ENCODE data around the gene NGEF. TPM values are rescaled to one million over a fixed set of nuclear protein-coding genes. Genes with fewer than 3 reads are reported as not detected.

Gene NGEF
- total RNA-seq, 8 experiments from 2014 or later = 5.3 to 47.0 (median 8.4) TPM

DNA sequence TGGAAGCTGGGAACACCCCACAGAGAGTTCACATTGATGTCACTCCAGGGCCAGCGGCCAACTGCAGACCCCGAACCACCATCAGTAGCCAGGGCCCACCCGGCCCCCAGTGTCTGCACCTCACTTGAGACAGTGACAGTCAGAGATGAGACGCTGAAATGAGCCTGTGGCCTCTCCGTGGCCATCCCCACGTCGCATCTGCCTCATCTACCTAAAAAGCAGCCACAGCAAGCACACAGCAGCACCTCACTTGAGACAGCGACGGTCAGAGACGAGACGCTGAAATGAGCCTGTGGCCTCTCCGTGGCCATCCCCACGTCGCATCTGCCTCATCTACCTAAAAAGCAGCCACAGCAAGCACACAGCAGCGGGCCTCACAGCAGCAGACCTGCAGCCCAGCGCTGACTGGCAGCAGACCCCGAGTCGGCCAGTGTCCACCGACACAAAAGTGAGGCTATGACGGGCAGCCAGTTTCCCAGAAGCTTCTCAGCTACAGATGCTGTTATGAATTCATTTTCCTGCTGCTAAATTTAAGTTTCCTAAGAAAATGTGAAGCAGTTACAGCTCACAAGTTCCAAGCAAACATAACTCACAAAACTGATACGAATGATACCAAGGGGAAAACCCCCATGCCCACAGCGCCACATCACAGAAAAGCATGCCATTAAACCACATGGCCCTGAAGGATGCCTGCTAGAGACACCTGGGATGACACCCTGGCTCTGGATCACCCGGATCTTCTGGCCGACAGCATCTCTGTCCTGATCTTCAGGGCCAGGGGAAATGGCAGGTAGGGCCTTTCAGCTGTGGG is 115.3 kb downstream of the NGEF start:
- in situ Hi-C loops (cut with MboI; ENCODE audit: low pct_unique_long_range_greater_than_20kb in 2 of 9, low sequenced_read_pairs in 9 of 9, unreplicated experiment in 9 of 9) = no loop called here
- Histone ChIP-seq H3K4me1 (replicated peaks in 1 of 2) (peaks cover 18 to 19% of the 10 kb centered on the region in 2 donors), H3K27ac (no peak overlapping the region), H3K4me3 (no peak overlapping the region)
- ATAC-seq (replicated peaks in 6 of 8) = no peak
- 75 to 100% (median 90%) methylated on average over 1 to 11 of the region's 24 CpGs for WGBS, 10 experiments

DNA sequence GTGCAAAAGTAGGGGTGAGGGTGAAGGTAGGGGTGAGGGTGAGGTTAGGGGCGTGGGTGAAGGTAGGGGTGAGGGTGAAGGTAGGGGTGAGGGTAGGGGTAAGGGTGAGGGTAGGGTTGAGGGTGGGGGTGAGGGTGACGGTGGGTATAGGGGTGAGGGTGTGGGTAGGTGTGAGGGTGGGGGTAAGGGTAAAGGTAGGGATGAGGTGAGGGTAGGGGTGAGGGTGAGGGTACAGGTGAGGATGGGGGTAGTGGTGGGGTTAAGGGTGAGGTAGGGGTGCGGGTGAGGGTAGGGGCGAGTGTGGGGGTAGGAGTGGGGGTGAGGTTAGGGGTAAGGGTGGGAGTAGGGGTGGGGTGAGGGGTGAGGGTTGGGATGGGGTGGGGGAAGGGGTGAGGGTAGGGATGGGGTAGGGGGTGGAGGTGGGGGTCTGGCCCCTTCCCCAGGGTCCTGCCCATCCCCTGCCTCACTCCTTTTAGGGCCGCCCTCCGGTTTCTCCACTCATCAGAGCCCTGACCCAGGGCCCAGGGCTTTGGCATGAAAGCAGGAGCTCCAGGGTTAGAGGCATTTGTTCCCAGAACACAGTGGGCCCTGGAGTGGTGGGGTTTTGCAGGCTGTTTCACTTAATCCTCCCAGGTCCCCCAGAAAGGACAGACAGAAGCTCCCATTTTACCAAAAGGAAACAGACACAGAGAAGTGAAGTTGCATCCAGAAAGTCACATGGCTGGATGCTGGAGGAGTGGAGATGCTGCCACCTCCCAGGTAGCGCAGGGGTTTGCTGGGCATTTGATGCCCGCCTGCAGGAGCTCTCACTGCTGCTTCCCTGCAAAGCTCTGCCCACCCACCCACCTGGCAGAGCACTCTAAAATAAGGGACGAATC is 116.1 kb downstream of the NGEF start:
- in situ Hi-C loops (cut with MboI; ENCODE audit: low pct_unique_long_range_greater_than_20kb in 2 of 9, low sequenced_read_pairs in 9 of 9, unreplicated experiment in 9 of 9) = no loop called here
- WGBS, 10 experiments = 60 to 100% (median 80%) methylated on average over 1 to 2 of the region's 9 CpGs; no CpG with 5 or more reads in 6 of the 10 experiments

DNA sequence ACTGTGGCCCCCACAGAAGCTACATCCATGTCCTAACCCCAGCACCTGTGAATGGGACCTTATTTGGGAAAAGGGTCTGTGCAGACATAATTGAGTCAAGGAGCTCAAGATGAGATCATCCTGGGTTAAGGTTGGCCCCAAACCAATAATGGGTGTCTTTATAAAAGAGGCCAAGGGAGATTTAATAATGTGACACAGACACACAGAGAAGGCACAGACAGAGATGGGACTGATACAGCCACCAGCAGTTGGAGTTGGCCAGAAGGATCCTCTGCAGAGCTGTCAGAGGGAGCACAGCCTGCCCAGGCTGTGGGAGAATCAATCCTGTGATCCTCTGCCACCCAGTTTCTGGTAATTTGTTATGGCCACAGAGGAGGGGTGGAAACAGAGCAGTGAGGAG is 116.9 kb downstream of the NGEF start:
- no peak for ATAC-seq (replicated peaks in 6 of 8)
- in situ Hi-C loops (cut with MboI; ENCODE audit: low pct_unique_long_range_greater_than_20kb in 2 of 9, low sequenced_read_pairs in 9 of 9, unreplicated experiment in 9 of 9) = no loop called here
- Histone ChIP-seq H3K27ac (no peak overlapping the region), H3K4me1 (replicated peaks in 1 of 2) (peaks cover 8 to 9% of the 10 kb centered on the region in 2 donors), H3K4me3 (no peak overlapping the region)

More for the DNA sequence above, 116.1 kb downstream of the NGEF start:
- no peak for ATAC-seq (replicated peaks in 6 of 8)
- Histone ChIP-seq H3K4me3 (no peak overlapping the region), H3K27ac (no peak overlapping the region), H3K4me1 (replicated peaks in 1 of 2) (peaks cover 14% of the 10 kb centered on the region in 2 donors)

DNA sequence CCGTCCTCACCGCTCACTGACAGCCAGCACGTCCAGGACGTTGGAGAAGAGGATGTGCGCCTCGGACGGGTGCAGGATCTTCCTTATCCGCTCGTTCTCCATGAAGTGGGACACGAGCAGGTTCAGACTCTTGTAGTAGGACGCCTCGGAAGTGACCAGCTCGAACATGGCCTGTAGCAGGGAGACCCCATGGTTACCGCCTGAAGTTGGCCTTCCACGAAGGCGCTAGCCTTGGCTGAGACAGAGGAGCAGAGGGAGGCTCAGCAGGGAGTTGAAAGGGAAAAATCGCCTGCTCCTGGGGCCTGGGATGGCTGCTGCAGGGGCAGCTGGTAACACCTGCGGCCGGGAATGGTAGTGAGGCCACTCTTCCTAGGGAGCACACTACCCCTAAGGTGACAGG is 118.3 kb downstream of the NGEF start:
- ATAC-seq (replicated peaks in 6 of 8) = no peak
- H3K4me1 ChIP-seq (replicated peaks in 1 of 2) = peaks cover 7 to 8% of the 10 kb centered on the region in 2 donors
- H3K27ac ChIP-seq = no peak overlapping the region
- H3K4me3 ChIP-seq = no peak overlapping the region
- in situ Hi-C loops (cut with MboI; ENCODE audit: low pct_unique_long_range_greater_than_20kb in 2 of 9, low sequenced_read_pairs in 9 of 9, unreplicated experiment in 9 of 9) = no loop called here
- WGBS, 10 experiments = 0 to 96% (median 84%) methylated on average over 1 to 8 of the region's 19 CpGs; no CpG with 5 or more reads in 4 of the 10 experiments

DNA sequence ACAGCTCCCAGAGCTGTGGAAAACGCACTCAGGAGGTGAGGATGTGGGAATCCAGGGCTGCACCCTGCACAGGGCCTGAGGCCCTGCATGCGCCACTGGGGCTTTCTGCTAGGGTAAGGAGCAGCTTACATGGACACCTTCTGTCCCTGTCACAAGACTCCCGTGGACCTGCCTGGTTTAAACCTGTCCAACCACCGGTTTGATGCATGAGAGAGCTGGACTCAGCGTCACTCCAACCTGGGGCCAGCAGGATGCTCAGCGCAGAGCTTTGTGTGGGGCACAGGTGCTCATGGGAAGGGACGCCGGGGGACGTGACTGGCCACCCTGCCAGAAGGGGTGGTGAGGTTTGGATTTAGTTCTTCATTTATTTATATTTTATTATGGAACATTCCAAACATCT is 118.8 kb downstream of the NGEF start:
- in situ Hi-C loops (cut with MboI; ENCODE audit: low pct_unique_long_range_greater_than_20kb in 2 of 9, low sequenced_read_pairs in 9 of 9, unreplicated experiment in 9 of 9) = no loop called here
- Histone ChIP-seq H3K4me3 (no peak overlapping the region), H3K4me1 (replicated peaks in 1 of 2) (peaks cover 7 to 8% of the 10 kb centered on the region in 2 donors), H3K27ac (peak overlapping the region in 1 of 2 donors; percentile 34)
- WGBS, 10 experiments = 60 to 92% (median 71%) methylated on average over 1 to 8 of the region's 9 CpGs; no CpG with 5 or more reads in 6 of the 10 experiments
- peak in 4 of 8 experiments; percentile 6 to 36 (median 26) for ATAC-seq (replicated peaks in 6 of 8)

DNA sequence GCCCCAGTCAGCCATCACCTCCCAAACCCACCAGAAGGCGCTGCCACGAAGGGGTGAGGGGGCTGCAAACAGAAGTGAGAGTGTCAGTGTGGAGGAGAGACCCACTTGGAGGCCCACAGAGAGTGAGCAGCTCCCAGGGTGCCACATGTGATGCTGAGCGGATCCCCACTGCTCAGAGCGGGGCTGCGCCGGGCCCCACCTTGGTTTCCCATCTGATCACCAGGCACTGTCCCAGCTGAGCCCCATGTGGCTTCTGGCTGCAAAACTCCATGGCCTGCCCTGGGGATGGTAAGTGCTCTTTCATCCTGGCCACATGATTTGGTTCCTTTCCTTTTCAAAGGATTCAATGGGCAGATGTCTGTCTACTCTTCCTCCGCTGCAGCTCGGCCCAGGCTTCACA is 119.2 kb downstream of the NGEF start:
- peaks cover 7 to 8% of the 10 kb centered on the region in 2 donors for H3K4me1 ChIP-seq (replicated peaks in 1 of 2)
- 72 to 100% (median 100%) methylated on average over 3 to 7 of the region's 8 CpGs; no CpG with 5 or more reads in 7 of the 10 experiments for WGBS, 10 experiments
- no peak overlapping the region for H3K4me3 ChIP-seq
- peak overlapping the region in 1 of 2 donors; percentile 34 for H3K27ac ChIP-seq
- peak in 3 of 8 experiments; percentile 18 to 33 (median 25) for ATAC-seq (replicated peaks in 6 of 8)
- in situ Hi-C loops (cut with MboI; ENCODE audit: low pct_unique_long_range_greater_than_20kb in 2 of 9, low sequenced_read_pairs in 9 of 9, unreplicated experiment in 9 of 9) = no loop called here

DNA sequence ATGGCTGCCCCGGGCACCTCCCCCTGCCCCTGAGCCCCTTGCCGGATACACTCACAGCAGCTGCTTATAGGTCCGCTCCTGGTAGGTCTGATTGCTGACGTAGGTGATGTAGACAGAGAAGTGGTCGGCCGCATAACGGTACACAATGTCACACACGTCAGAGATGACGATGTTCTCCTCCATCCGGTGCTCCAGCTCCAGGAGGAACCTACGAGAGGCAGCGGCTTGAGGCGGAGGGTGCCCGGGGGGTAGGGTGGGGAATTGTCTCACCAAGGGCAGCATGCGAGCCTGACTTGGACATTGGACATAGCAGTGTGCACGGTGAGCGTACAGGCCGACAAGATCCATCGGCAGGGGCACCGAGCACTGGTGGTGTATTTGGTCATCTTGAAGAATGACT is 120.2 kb downstream of the NGEF start:
- ATAC-seq (replicated peaks in 6 of 8) = no peak
- 94 to 100% methylated on average over 1 to 6 of the region's 20 CpGs; no CpG with 5 or more reads in 8 of the 10 experiments for WGBS, 10 experiments
- no peak overlapping the region for H3K27ac ChIP-seq
- in situ Hi-C loops (cut with MboI; ENCODE audit: low pct_unique_long_range_greater_than_20kb in 2 of 9, low sequenced_read_pairs in 9 of 9, unreplicated experiment in 9 of 9) = no loop called here
- no peak overlapping the region for H3K4me3 ChIP-seq
- peaks cover 7 to 8% of the 10 kb centered on the region in 2 donors for H3K4me1 ChIP-seq (replicated peaks in 1 of 2)

DNA sequence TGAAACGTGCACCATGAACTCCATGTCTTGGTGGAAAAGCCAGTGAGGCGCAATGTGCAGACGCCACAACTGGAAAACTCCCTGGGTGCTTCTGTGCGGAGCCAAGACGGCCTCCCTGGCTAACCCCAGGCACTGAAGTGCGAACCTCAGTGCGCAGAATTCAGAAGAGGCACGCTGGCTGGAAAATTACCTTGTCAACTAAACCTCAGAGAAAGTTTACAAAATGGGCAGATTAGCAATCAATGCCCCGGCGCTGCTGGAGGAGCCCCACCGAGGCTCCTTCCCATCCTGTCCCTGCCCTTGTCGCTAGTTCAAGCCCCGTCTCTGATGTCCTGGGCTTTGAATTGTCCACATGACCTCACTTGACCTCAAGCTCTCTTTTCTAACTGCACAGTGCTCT is 120.8 kb downstream of the NGEF start:
- H3K27ac ChIP-seq = no peak overlapping the region
- in situ Hi-C loops (cut with MboI; ENCODE audit: low pct_unique_long_range_greater_than_20kb in 2 of 9, low sequenced_read_pairs in 9 of 9, unreplicated experiment in 9 of 9) = no loop called here
- ATAC-seq (replicated peaks in 6 of 8) = no peak
- WGBS, 10 experiments = 66 to 100% (median 93%) methylated on average over 1 to 8 of the region's 13 CpGs; no CpG with 5 or more reads in 3 of the 10 experiments
- H3K4me1 ChIP-seq (replicated peaks in 1 of 2) = peaks cover 7 to 8% of the 10 kb centered on the region in 2 donors
- no peak overlapping the region for H3K4me3 ChIP-seq

DNA sequence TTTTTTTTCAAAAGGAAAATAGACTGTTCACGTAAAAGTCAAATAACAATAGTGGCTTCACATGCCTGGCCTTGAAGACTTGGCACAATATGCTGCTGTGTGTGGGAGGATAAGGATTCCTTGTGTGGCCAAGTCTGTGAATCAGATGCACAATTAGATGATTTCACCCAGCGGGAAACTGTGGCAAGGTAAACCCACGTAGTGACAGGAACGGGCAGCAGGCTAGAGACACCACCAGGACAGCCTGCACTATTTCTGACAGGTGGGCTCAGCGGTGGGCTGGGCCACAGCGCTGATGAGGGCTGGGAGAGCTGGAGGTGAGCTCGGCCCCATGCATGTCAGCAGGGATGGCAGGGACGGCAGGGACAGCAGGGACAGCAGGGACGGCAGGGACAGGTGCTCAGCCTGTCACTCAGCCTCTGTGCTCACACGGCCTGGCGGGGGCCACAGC is 121.4 kb downstream of the NGEF start:
- H3K4me3 ChIP-seq = no peak overlapping the region
- peaks cover 7 to 8% of the 10 kb centered on the region in 2 donors for H3K4me1 ChIP-seq (replicated peaks in 1 of 2)
- ATAC-seq (replicated peaks in 6 of 8) = peak in 1 of 8 experiments; percentile 4
- no peak overlapping the region for H3K27ac ChIP-seq
- 7 to 100% (median 94%) methylated on average over 1 to 8 of the region's 11 CpGs; no CpG with 5 or more reads in 2 of the 10 experiments for WGBS, 10 experiments
- in situ Hi-C loops (cut with MboI; ENCODE audit: low pct_unique_long_range_greater_than_20kb in 2 of 9, low sequenced_read_pairs in 9 of 9, unreplicated experiment in 9 of 9) = no loop called here

DNA sequence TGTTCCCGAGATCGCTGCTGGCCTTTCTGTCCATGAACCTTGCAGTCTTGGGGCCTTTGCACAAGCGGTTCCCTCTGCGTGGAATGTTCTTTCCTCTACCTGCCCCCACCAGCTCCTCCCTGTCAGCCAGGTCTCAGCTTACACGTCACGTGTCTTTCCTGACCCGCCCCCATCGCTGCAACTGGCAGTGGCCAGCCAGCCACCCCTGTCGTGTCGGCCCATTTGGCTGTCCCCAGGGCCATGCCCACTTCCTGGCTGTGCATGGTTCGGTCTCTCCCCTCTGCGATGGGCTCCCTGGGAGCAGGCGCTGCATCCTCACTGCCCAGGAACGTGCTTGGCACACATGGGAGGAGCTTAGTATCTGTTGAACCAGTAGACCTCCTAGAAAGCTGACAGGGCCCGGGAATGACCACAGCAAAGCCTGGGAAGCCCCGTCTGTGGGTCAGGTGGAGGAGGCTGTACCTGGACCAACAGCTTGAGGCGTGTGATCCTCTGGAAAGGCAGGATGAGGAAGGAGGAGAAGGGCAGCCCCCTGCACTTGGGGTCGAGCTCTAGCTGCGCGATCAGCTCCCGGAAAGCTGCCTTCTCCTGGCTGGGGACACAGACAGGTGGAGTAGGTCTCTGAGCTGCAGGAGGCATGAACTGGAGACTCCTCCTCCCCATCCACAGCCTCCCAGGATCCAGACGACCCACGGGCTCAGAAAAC is 122.0 kb downstream of the NGEF start:
- in situ Hi-C loops (cut with MboI; ENCODE audit: low pct_unique_long_range_greater_than_20kb in 2 of 9, low sequenced_read_pairs in 9 of 9, unreplicated experiment in 9 of 9) = no loop called here
- Histone ChIP-seq H3K4me3 (no peak overlapping the region), H3K4me1 (replicated peaks in 1 of 2) (peaks cover 7 to 8% of the 10 kb centered on the region in 2 donors), H3K27ac (no peak overlapping the region)
- 20 to 90% (median 34%) methylated on average over 1 to 11 of the region's 23 CpGs; no CpG with 5 or more reads in 4 of the 10 experiments for WGBS, 10 experiments
- peak in 7 of 8 experiments; percentile 14 to 89 (median 85) for ATAC-seq (replicated peaks in 6 of 8)

DNA sequence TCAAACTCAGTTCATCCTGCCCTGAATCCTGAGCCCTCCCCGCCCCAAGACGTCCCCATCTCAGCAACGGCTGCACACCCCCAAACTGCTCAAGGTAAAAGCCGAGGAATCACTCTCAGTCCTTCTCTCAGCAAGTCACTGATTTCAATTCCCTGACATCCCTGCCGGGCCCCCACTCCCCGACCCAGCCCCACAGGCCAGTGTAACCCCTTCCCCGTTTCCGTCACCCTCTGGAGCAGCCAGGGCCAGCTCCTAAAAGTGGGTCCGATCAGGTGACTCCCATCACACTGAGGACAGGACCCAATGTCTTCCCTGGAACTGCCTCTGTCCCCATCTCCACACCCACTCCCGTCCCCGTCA is 122.5 kb downstream of the NGEF start:
- in situ Hi-C loops (cut with MboI; ENCODE audit: low pct_unique_long_range_greater_than_20kb in 2 of 9, low sequenced_read_pairs in 9 of 9, unreplicated experiment in 9 of 9) = no loop called here
- ATAC-seq (replicated peaks in 6 of 8) = no peak
- no peak overlapping the region for H3K27ac ChIP-seq
- peaks cover 7 to 8% of the 10 kb centered on the region in 2 donors for H3K4me1 ChIP-seq (replicated peaks in 1 of 2)
- no peak overlapping the region for H3K4me3 ChIP-seq
- 90 to 100% (median 100%) methylated on average over 1 to 2 of the region's 11 CpGs; no CpG with 5 or more reads in 7 of the 10 experiments for WGBS, 10 experiments

DNA sequence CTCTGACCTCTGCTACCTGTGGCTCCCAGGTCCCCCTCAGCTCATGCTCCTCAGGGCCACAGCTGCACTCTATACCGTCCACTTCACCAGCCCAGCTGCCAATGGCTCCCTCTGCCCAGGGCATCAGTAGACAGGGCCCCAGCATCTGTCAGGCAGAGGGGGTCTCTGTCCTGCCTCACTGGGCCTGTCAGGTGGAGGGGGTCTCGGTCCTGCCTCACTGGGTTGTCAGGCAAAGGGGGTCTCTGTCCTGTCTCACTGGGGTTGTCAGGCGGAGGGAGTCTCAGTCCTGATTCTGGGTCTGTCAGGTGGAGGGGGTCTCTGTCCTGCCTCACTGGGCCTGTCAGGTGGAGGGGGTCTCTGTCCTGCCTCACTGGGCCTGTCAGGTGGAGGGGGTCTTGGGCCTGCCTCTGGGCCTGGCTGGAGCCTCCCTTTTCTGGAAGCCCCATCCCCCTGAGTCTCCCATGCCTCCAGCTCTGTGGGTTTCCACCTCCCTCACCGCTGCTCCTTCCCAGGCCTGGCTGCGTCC is 123.1 kb downstream of the NGEF start:
- H3K4me1 ChIP-seq (replicated peaks in 1 of 2) = peaks cover 7 to 8% of the 10 kb centered on the region in 2 donors
- 48 to 100% (median 85%) methylated on average over 1 to 2 of the region's 5 CpGs; no CpG with 5 or more reads in 4 of the 10 experiments for WGBS, 10 experiments
- H3K27ac ChIP-seq = no peak overlapping the region
- in situ Hi-C loops (cut with MboI; ENCODE audit: low pct_unique_long_range_greater_than_20kb in 2 of 9, low sequenced_read_pairs in 9 of 9, unreplicated experiment in 9 of 9) = no loop called here
- ATAC-seq (replicated peaks in 6 of 8) = no peak
- H3K4me3 ChIP-seq = no peak overlapping the region

All from motor neuron (in vitro differentiated cells).